Mononuclear cell (primary cell): ENCODE data around the gene CEP128. TPM values are rescaled to one million over a fixed set of nuclear protein-coding genes. Genes with fewer than 3 reads are reported as not detected.

ENCODE experiments used
- H3K27me3 ChIP-seq: 2 replicates; pipeline ENCODE4 v1.6.0; 2011; ENCODE audit warnings: low read length, control low read depth; ENCODE audit not compliant: insufficient read depth
- H3K4me1 ChIP-seq: 2 replicates; pipeline ENCODE4 v1.5.1; 2011; ENCODE audit warnings: mild to moderate bottlenecking, low read length, control low read depth; ENCODE audit not compliant: insufficient read depth
- H3K4me3 ChIP-seq: 2 replicates; pipeline ENCODE4 v1.5.1; 2011; ENCODE audit warnings: mild to moderate bottlenecking, low read length, moderate library complexity
- H3K9me3 ChIP-seq: 2 replicates; pipeline ENCODE4 v1.5.1; 2011; ENCODE audit warnings: low read depth, mild to moderate bottlenecking, control low read depth, low read length
- total RNA-seq: library from RNA; depleted of rRNA; stranded (reverse); fragments of >200 nt; gene quantifications from one replicate; pipeline ENCODE4 v1.2.3, GENCODE V29; 2012

Gene CEP128
- total RNA-seq, 1 donor = 11.0 TPM

DNA sequence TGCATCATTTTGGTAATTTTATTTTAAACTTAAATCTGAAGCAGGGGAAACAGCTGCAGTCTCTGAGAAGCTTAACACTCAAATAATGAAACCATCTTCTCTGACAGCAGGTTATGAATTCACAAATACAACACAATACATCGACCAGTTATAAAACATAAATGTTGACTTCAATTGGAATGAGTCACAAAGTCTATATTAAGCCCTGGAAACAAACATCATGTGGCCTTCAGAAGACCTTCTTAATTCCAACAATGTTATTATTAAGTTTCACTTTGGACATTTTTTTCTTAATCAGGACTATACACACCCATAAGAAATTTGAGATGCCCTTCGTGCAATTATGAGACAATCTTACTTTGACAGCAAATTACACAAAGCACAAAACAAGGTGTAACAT lies 68.9 kb downstream of the CEP128 start:
- H3K4me3 ChIP-seq = no peak overlapping the region
- peaks cover 28% of the 10 kb centered on the region for H3K9me3 ChIP-seq
- no peaks in the 10 kb centered on the region for H3K27me3 ChIP-seq
- H3K4me1 ChIP-seq = no peaks in the 10 kb centered on the region

GRCh38 chr14:80868260-80868659 lies 73.3 kb downstream of the CEP128 start:
- Histone ChIP-seq H3K9me3 (peaks cover 39% of the 10 kb centered on the region), H3K4me1 (no peaks in the 10 kb centered on the region), H3K4me3 (no peak overlapping the region), H3K27me3 (no peaks in the 10 kb centered on the region)

GRCh38 chr14:80867798-80868197 lies 73.7 kb downstream of the CEP128 start:
- Histone ChIP-seq H3K9me3 (peaks cover 39% of the 10 kb centered on the region), H3K27me3 (no peaks in the 10 kb centered on the region), H3K4me1 (no peaks in the 10 kb centered on the region), H3K4me3 (no peak overlapping the region)

DNA sequence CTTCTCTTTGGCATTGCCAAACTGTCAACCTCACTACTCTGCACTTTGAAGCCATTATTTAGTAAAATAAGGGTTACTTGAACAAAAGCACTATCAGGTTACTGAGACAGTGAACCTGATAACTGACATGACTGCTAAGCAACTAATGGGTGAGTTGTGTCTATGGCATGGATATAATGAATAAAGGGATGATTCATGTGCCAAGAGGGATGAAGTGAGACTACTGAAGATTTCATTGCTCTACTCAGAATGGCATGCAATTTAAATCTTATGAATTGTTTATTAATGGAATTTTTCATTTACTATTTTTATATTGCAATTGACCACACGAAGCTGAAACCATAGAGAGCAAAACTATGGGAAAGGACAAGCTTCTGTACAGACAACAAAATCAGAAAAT lies 74.4 kb downstream of the CEP128 start:
- Histone ChIP-seq H3K4me3 (no peak overlapping the region), H3K9me3 (peaks cover 39% of the 10 kb centered on the region), H3K4me1 (no peaks in the 10 kb centered on the region), H3K27me3 (no peaks in the 10 kb centered on the region)

- Histone ChIP-seq H3K27me3 (no peaks in the 10 kb centered on the region), H3K4me1 (no peaks in the 10 kb centered on the region), H3K4me3 (no peak overlapping the region), H3K9me3 (peaks cover 37% of the 10 kb centered on the region)
Observed at GRCh38 chr14:80865565-80865964, 76.0 kb downstream of the CEP128 start.

GRCh38 chr14:80862983-80863382 lies 78.6 kb downstream of the CEP128 start:
- Histone ChIP-seq H3K9me3 (peaks cover 15% of the 10 kb centered on the region), H3K4me1 (no peaks in the 10 kb centered on the region)

GRCh38 chr14:80862541-80862940 lies 79.0 kb downstream of the CEP128 start:
- H3K4me3 ChIP-seq = no peak overlapping the region
- no peaks in the 10 kb centered on the region for H3K4me1 ChIP-seq
- no peaks in the 10 kb centered on the region for H3K27me3 ChIP-seq
- peaks cover 10% of the 10 kb centered on the region for H3K9me3 ChIP-seq

More at GRCh38 chr14:80862983-80863382, 78.6 kb downstream of the CEP128 start:
- Histone ChIP-seq H3K4me3 (no peak overlapping the region), H3K27me3 (no peaks in the 10 kb centered on the region)

DNA sequence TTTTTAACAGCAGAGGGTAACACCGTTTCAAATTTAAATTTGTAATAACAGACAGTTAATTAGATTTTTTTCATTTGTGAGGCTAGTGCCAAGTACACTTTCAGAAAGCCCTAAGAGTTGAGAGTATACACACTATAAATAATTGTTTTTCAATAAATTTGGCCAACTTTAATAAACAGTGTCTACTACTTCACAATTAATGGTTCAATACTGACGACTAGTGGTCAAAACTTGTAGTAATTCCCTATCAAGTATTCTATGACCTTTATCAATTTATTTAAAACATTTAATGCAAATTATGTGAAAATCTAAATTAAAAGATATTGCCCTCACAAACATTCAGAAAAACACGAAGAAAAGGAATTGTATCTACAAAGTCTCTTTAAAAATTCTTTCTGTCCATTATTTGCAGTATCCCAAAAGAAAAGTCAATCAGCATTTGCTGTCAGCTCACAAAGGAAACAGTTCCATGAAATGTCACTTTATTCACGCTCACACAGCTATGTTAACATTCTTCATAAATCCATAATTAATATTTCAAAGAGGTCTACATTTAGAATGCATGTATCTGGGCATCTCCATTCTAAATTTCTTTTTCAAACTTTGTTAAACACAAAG lies 91.2 kb downstream of the CEP128 start:
- Histone ChIP-seq H3K4me1 (no peaks in the 10 kb centered on the region), H3K27me3 (no peaks in the 10 kb centered on the region), H3K4me3 (no peak overlapping the region), H3K9me3 (no peaks in the 10 kb centered on the region)

DNA sequence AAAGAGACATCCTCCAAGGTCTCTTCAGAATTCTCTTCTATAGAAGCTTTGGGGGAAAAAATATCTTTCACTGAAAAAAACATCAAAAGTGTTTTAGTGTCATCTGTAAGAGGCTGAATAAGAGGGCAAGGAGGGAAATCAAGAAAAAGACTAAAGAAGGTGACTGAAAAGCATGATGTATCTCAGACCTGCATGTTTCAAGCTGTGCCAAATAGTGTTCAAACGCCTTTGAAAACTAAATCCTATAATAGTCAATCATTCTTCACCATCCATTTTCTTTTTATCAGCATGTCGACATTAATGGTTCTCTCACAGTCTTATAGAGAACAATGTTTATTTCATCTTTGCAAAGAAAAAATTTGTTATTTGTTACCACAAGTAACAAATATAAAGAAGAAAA lies 94.5 kb downstream of the CEP128 start:
- no peak overlapping the region for H3K4me3 ChIP-seq
- H3K27me3 ChIP-seq = no peaks in the 10 kb centered on the region
- H3K4me1 ChIP-seq = no peaks in the 10 kb centered on the region
- no peaks in the 10 kb centered on the region for H3K9me3 ChIP-seq

DNA sequence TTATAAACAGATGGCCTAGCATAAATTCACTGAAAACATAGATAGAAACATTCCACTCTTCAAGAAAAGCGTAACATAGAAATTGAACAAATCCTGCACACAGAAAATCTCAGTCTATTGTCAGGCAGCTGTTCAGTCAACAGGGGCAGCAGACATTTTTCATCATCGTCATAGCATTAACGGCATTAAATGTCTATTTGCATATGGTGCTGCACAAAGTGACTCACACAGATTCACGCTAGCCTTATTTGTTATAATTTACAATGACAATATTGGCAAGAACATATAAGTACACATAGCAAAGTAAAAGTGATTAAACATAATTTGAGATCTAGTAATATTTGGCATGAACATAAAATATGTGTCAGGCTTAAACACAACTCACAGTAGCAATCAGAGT lies 95.7 kb downstream of the CEP128 start:
- Histone ChIP-seq H3K27me3 (no peaks in the 10 kb centered on the region), H3K4me1 (no peaks in the 10 kb centered on the region), H3K4me3 (no peak overlapping the region), H3K9me3 (no peaks in the 10 kb centered on the region)

DNA sequence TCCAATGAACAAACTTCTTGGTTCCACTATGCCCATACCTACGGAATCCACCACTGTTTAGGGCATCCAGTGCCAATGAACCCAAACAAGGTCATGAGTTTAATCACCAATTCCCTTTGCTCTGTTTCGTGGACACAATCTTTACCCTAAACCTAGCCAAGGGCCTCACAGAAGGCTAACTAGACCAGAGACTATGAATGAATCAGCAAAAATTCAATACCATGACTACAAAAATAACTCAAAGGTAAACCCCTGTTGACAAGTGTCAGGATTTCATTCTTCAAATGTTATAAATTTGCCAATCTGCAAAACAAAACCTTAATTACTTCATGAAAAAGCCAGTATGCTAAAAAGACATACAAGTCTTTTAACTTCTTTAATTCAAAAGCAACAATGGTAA lies 96.7 kb downstream of the CEP128 start:
- H3K27me3 ChIP-seq = no peaks in the 10 kb centered on the region
- no peak overlapping the region for H3K4me3 ChIP-seq
- H3K4me1 ChIP-seq = no peaks in the 10 kb centered on the region
- H3K9me3 ChIP-seq = no peaks in the 10 kb centered on the region

DNA sequence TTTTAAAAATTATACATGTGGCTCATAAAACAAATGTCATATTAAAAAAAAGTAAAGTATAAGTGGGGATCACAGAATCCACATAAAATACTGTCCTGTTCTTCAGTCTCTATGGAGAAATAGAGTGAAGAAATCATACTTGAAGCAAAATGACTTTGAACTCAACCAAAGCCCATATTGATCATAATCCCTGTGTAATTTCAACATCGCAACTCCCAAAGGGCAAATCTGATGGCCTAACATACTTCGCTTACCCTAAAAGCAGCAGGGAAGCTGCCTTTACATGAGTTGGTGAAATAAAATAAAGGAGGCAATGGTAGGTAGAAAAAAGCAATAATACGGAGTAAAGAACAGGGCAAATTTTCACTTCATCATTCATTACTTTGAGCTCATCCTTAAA lies 101.8 kb downstream of the CEP128 start:
- no peaks in the 10 kb centered on the region for H3K4me1 ChIP-seq
- H3K27me3 ChIP-seq = no peaks in the 10 kb centered on the region
- H3K4me3 ChIP-seq = no peak overlapping the region
- no peaks in the 10 kb centered on the region for H3K9me3 ChIP-seq

GRCh38 chr14:80809663-80810062 lies 131.9 kb downstream of the CEP128 start:
- Histone ChIP-seq H3K4me1 (no peaks in the 10 kb centered on the region), H3K4me3 (no peak overlapping the region), H3K27me3 (no peaks in the 10 kb centered on the region), H3K9me3 (peaks cover 8% of the 10 kb centered on the region)

DNA sequence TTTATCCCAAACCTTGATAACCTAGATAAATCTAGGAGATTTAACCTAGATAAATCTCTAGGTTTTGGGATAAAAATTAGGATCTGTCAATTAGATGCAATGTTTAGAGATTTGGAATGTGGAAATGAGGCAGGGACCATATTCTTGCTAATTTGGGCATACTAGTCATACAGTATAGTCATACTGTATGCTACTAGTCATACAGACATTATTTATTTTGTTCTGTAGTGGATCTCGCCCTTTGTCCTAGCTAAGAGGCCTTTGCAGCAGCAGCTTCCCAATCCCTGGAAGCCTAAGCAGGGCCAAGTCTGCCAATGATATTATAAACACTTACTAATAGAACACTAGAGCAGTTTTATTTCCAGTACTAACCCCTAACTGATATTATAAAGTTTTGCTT lies 136.4 kb downstream of the CEP128 start:
- no peaks in the 10 kb centered on the region for H3K4me1 ChIP-seq
- peaks cover 8% of the 10 kb centered on the region for H3K9me3 ChIP-seq
- no peak overlapping the region for H3K4me3 ChIP-seq
- H3K27me3 ChIP-seq = no peaks in the 10 kb centered on the region

GRCh38 chr14:80798878-80799277 lies 142.7 kb downstream of the CEP128 start:
- Histone ChIP-seq H3K27me3 (no peaks in the 10 kb centered on the region), H3K4me3 (no peak overlapping the region), H3K4me1 (no peaks in the 10 kb centered on the region), H3K9me3 (no peaks in the 10 kb centered on the region)

- H3K9me3 ChIP-seq = no peaks in the 10 kb centered on the region
- no peaks in the 10 kb centered on the region for H3K27me3 ChIP-seq
- H3K4me1 ChIP-seq = no peaks in the 10 kb centered on the region
- H3K4me3 ChIP-seq = no peak overlapping the region
Observed at GRCh38 chr14:80798211-80798610, 143.3 kb downstream of the CEP128 start.
